GM18870 (cell line): Measurements from ENCODE around the gene HRH3.

ENCODE experiments used
- ATAC-seq: cut with Tn5 transposase; IDR thresholded peaks from one replicate; pipeline ENCODE4 v1.9.1; 2021; ENCODE audit warnings: moderate library complexity; ENCODE audit not compliant: unreplicated experiment

Gene HRH3

DNA sequence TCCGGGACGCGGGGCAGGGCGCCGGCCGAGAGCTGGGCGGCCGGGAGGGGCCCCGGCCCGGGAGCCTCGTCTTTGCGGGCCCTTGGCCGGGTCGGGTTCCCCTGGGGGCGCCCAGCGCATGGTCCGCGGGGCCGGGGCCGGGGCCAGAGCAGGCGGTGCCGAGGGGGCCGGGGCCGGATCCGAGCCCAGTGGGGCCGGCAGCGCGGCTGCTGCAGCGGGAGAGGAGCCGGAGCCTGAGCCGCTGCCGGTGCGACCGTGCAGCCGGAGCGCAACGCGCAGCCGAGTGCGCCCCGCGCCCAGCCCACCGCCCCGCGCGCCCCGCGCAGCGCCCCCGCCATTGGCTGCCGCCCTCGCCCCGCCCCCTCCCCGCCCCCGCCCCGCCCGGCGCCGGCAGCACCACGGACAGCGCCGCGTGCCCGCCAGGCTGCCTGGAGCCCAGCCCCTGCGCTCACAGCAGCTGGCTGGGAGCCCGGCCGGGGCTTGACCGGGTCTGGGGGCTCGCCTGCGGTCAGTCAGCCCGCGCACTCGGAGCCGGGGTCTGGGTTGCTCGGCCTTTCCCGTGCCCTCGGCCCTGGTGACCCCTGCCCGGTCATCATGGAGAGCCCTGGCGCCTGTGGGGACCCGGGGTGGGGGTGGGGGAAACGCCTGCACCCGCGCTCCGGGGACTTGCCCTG lies at the start of gene HRH3:
Gene HRH3 (minus strand): TSS at position 287 of the 674 bp plus-strand sequence. CDS start 308 bp downstream, outside the sequence.
- ATAC-seq: no peak

DNA sequence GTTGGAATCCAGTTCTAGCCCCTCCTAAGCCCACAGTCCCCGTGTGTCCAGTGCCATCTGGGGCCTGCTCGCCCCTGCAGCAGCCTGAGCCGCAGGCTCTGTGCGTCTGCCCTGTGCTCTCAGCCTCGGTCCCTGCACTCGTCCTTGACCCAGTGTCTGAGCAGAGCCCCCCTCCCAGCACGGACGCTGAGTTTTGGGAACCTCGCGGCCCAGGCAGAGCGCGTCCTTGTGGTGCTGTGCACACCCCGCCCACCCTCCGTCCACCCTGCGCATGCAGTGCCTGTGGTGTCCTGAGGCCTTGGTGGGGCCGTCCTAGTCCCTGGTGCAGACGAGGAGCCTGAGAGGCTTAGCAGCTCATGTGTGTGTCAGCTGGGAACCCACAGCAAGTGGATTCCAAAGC lies 49.8 kb upstream of the HRH3 start:
- ATAC-seq: no peak

DNA sequence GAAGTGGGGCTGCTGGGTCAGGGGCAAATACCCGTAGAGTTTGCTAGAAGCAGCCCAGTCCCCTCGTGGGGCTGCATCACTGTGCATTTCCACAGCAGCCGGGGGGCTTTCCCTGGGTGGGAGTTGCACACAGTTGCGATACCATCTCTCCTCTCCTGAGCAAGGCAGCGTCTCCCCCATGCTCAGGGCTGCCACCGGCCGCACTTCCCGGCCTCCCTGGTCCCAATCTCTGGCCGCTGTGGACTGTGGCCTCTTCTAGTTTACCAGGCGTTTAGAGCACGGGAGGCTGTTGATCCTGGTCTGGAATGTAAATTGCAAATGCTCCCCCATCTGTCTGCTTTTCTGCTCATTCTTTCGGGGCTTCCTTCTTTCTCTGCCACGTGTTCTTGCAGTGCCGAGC lies 49.3 kb upstream of the HRH3 start:
- no peak for ATAC-seq

DNA sequence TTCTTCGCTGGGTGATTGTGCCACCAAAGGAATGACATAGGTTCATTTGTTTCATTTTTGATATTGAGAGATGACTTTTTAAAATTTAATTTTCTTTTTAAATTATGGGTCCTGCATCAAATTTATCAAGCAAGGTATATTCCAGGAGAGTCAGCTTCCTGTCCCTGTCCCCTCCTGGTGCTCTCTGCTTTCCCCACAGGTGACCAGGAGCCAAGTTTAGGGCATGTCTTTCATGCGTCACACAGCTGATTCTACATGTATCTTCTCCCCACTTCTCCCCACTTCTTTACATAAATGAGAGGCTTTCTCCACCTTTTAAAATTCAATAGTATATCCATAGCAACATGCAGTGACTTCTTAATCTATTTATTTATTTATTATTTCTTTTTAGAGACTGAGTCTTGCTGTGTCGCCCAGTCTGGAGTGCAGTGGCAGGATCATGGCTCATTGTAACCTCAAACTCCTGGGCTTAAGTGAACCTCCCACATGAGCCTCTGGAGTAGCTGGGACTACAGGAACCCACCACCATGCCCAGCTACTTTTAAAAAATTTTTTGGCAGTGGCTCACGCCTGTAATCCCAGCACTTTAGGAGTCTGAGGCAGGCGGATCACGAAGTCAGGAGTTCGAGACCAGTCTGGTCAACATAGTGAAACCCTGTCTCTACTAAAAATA lies 48.3 kb upstream of the HRH3 start:
- ATAC-seq: no peak

DNA sequence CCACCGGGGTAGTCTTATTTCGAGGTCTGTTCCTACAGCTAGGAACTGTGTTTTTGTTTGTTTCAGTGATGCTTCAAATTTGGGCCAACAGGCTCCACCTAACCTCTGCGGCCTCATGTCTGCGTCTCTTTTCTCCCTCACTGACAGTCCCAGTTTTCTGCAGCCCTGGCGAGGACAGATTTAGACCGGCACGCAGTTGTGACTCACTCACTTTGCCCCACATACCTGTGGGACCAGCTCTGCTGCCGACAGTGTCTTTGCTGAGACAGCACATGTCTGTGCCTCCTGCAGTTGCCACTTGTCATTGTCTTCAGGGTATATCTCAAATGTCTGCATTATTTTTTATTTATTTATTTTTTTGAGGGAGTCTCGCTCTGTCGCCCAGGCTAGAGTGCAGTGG lies 47.5 kb upstream of the HRH3 start:
- ATAC-seq: no peak

DNA sequence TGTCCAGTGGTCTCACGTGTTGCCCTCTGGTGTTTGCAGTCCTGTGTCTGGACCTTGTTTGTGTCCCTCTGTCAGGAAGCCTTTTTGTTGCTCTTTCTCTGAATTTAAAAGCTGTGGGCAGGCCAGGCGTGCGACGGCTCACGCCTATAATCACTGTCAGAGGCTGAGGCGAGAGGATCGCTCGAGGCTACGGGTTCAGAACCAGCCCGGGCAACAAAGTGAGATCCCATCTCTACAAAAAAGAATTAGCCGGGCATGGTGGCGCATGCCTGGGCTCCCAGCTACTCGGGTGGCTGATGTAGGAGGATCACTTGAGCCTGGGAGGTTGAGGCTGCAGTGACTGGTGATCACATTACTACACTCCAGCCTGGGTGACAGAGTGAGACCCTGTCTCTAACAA lies 46.8 kb upstream of the HRH3 start:
- no peak for ATAC-seq

DNA sequence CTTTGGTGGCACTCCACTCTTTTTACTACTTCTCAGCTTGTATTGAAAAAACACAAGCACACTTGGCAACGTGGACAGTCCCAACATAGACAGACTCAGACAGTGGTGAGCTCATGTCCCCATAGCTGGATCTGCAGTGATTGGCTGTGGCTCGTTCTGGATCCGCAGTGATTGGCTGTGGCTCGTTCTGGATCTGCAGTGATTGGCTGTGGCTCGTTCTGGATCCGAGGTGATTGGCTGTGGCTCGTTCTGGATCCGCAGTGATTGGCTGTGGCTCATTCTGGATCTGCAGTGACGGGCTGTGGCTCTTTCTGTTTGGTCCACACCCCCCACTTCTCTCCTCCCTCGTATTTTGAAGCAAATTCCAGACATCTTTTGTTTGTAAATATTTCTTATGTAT lies 46.3 kb upstream of the HRH3 start:
- no peak for ATAC-seq

DNA sequence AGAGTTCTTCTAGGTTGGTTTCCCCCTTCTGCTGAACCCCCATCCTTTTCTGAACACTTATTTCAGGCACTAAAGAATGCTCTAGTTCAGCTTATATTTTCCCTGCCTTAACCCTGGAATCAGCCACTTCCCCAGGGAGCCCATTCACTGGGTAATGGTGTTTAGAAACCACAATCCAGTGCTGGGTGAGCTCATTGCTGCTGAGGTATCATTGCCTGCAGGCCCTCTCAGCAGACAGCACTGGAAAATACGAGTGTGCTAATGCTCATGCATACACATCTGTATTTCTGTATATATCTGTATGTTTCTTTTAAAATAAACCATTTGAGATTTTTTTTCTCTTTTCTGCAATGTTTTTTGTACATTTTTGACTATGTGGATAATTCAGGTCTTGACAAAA lies 45.3 kb upstream of the HRH3 start:
- no peak for ATAC-seq

DNA sequence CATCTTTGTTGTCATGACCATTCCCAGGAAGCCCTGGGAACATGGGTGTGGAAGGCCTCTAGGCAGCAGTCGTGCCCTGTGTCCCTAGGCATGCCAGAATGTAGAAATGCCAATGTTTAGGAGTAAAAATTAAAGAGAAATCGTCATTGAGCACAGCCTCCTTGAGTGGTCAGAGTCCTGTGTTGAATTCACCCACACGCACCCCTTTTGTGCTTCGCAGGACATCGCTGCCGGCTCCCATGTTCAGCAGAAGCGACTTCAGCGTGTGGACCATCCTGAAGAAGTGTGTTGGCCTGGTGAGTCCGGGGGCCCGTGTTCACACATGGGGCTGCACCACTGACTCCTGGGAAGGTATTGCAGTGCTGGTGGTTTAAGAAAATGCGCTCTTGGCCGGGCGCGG lies 43.3 kb upstream of the HRH3 start:
- ATAC-seq: no peak

DNA sequence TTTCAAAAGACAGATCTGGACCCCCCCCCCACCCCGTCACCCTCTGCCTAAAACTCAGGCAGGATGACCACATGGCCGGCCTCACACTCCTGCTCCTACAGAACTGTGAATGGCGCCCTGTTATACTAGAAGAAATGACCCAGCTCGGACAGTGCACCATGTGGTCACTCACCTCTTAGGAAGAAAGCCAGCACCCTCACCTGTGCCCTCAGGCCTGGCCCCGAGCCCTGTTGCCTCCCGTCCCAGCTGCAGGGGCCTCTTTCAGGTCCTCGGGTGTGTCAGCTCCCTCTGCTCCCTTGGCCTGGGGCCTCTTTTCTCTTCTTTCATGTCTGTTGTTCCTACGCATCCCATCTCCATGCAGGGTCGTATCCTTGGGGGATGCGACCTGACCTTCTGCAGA lies 42.0 kb upstream of the HRH3 start:
- no peak for ATAC-seq

DNA sequence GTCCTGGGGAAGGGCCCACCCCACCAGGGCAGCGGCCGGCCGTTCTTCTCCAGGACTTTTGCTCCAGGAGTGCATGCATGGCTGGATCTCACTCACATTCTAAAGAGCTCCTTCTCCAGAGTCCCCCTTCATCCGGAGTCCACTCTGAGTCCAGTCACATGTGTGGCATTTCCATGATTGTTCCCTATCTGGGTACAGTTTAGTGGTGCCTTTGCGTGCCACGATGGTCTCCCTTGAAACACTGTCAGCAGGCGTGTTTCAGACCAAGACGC lies 39.2 kb upstream of the HRH3 start:
- no peak for ATAC-seq

DNA sequence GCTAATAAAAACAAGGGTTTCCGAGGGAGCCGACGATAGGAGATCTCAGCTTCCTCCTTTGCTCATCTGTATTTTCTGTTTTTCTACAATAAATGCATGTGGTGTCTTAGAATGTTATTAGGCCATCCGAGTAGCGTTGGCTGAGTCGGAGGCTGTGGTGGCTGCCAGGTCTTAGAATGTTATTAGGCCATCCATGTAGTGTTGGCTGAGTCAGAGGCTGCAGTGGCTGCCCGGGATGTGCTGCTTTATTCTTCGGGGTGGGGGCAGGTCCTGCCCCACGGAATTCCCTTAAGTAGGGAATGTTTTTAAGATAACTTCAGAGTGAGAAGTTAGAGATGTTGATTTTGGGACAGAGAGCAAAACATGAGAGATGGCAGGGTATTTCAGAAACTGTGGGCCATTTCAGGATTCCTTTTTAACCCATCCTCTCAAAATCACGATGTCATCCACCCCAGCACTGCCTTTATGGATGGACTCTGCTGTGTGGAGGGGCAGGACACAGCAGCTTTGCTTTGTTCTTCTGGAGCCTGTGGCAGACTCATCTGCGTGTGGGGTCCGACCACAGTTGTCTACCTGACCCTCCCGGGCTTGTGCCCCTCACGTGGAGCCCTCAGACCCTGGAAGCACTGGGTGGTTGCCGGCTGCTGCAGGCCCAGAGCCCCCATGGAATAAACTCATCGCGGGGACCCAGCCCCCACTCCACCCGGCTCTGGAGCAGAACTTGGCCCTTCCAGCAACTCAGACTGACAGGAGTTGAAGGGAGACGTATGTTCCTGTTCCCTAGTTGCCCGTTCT lies 38.6 kb upstream of the HRH3 start:
- no peak for ATAC-seq

DNA sequence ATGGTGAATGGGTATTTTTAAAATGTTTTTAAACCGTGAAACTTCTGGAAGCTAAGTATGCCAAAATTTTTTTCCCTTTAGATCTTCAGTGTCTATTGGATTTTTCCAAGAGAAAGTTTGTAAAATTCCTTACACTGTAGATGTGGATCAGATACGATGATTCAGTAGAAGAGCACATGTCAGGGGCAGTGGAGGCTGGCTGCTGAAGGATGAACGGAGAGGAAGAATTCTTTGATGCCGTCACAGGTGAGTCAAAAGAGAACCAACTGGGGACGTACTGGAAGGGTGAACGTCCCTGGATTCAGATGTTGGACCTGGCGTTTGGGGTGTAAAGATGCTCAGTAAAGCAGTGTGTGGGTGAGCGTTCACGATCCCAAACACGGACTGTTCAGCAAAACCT lies 35.9 kb upstream of the HRH3 start:
- ATAC-seq: no peak

DNA sequence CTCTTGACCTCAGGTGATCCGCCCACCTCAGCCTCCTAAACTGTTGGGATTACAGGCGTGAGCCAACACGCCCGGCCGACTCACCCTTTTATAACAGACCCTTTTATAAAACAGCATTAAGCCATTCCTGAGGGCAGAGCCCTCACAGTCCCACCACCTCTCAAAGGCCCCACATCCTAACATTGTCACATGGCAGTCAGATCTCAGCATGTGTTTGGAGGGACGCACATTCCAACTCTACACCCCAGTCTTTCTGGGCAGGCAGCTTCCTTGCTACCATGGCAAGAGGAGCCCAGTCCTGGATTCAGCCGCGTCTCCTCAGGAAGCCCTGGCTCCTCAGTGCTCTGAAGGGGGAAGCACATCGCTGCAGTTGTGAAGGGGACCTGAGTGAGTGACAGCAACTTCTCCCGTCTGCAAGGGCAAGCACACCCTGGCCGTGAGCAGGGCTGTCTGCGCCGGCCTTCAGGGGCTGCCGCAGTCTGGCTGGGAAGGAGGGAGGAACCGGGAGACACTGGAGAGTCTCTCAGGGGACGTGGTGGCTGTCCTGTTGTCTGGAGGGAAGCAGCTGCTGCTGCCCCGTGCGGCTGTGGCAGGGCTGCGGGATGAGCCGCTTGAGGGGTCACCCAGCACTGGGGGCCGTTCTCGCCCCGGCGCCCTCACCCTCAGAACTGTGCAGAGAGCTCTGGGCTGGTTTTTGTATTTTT lies 34.1 kb upstream of the HRH3 start:
- no peak for ATAC-seq

DNA sequence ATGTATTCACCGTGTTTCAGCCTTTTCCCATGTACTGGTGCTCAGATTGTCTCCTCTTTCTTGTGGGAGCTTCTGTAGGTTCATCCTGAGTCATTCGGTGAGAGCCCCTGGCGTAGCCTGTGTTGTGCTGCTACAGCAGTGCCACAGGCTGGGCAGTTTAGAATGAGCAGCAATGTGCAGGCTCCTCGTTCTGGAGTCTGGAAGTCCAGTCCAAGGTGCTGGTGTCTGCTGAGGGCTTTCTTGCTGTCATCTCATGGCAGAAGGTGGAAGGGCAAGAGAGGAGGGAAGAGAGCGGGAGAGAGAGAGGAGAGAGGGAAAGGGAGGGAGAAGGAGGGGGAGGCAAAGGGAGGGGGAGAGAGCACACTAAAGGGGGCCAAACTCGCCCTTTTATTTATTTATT lies 33.3 kb upstream of the HRH3 start:
- no peak for ATAC-seq

DNA sequence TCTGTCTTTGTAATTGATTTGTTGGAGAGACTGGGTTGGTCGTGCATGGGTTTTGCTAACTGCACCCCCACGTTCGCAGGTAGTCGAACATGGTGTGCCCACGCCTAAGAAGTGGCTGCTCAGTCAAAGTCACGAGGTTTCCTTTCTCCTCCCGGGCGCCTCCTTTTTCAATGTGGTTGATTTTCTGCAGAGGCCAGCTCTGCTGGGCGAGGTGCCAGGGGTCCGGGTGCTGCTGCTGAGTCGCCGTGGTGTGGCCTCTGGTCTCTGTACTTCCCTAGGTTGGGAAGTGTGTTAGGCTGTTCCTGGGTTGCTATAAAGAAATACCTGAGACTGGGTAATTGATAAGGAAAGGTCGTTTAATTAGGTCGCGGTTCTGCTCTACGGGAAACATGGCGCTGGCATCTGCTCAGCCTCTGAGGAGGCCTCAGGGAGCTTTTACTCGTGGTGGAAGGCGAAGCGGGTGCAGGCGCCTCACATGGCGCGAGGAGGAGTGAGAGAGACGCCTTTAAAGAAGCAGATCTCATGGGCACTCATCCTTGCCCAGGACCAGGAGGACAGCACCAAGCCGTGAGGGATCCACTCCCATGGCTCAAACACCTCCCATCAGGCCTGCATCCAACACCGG lies 32.4 kb upstream of the HRH3 start:
- ATAC-seq: no peak

DNA sequence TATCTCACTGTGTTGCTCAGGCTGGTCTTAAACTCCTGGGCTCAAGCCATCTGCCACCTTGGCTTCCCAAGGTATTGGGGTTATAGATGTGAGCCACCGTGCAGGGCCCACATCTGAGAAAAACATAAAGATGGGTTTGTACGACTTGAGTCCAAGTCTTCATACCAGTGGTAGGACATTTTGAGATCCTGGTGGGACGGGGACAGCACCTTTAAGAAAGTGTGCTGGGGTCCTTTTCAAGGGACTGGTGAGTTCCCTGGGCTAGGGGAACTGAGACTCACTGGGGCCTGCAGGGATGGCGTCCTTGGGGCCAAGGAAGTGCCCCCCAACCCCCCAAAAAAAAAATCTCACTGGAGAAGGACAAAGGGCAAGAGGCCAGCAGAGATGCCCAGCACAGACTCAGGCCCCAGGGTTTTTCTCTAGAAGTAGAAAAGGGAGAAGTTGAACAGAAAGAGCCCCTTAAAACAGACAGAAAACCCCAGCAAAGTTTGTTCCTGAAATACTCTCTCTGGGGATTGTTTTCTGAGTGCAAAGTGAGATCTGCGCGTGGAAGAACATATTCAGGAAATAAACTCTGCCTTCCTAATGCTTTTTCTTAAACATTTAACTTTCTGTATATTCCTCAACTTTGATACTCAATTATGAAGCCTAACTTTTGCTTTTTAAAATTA lies 28.9 kb upstream of the HRH3 start:
- ATAC-seq: no peak

DNA sequence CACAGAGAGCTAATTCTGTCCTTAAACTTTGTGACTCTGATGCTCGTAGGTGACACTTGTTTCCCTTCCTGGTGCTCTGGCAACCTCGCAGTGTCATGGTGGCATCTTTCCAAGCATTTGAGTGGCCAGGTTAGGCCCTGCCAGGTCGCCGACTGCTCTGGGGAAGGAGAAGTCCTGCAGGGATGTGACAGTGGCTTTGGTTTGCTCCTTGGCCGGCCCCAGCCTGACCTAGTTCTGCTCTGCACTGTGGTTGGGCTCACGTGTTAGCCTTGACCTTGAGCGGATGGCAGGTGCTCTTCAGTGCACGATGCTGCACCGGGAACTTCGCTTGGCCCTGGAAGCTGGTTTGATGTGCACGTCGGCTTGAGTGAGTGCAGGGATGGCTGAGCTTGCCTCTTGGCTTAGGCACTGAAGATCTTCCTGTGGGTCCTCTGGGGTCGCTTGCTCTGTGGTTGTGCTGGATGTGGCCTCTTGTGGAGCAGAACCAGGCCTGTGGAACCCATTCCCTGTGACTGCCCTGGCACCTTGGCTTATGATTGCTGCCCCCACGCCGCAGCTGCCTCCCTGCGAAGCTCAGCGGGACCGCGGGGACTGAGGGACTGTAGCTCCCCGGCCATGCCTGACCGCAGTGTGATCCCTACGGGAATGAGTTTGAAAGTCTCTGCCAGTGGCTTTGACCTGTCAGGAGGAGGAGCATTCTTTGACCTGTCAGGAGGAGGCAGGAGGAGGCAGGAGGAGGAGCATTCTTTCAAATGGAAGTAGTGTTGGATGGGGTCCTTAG lies 27.0 kb upstream of the HRH3 start:
- no peak for ATAC-seq

DNA sequence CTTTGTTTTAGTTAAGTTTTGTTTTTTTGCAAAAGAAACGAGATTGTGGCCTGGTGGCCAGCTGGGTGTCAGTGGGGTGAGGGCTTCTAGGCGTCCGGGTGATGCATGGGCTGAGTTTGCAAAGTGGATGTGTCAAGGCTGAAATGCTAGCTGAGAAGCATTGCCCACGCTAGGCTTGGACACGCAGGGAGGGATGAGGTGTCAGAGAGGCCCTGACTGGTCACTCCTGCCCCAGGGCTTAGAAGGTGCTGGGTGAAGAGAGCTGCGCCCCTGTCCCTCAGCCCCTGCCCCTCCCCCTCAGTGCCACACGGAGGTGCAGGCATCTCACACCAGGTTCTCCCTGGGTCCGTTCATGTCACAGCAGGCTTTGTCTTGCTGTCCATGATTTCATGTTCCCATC lies 26.4 kb upstream of the HRH3 start:
- no peak for ATAC-seq

DNA sequence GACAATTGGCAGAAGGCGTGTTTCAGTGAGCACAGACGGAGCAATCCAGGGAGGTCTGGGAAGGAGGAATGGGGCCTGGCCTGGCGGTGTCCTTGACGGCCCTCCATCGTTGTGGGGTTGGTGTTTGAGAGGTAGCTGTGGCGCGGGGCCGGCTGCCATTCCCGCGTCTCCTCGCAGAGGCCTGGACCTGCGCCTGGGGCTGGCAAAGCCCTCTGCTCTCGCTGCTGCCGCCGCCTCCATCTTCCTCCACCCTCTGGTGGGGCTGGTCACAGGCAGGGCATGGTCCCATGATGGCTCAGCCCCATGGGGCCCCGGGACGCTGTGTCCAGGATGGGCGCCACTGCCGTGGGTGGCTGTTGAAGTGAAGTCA lies 25.8 kb upstream of the HRH3 start:
- ATAC-seq: no peak
